ENCODE data around the gene CCDC33. TPM values are rescaled to one million over a fixed set of nuclear protein-coding genes. Genes with fewer than 3 reads are reported as not detected.

Gene CCDC33
- polyA plus RNA-seq, 1 donor = not detected

- no peak for DNase-seq
Measured at GRCh38 chr15:74290645-74291044, 54.5 kb downstream of the CCDC33 start.

GRCh38 chr15:74291101-74292071, 55.3 kb downstream of the CCDC33 start:
- peak; percentile 86 for DNase-seq

DNA sequence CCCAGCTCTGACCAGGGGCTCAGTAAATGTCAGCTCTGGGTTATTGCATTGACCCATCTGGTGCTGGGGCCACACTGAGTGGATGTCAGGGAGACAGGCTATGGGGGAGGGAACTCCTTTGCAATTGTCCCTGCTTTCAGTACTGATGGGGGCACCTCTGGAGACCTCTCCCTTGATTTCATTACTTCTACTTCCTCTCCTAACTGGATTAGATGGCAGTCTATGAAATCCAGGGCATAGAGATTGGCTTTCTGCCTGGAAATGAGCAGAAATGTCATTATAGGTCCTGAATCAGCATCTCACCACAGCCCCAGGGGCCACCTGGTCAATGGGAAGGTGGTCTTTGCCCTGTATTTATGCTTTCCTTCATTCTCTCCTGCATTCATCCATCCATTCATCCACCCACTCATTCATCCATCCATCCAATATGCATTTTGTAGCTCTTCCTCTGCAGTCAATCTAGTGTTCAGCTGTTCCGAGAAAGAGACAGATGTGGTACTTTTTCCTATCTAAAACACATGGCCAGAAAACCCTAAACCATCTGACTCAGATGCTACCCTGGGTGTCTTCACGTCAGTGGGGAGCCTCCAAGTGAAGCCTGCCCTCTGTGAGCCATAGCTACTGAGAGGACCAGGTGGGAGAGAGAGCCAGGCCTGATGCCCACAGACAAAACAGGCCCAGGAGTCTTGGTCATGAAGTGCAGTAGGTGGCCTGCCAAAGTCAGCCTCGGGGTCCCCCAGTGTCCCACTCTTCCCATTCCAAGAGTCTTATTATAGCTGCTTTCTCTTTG, 57.1 kb downstream of the CCDC33 start:
- DNase-seq = no peak

DNA sequence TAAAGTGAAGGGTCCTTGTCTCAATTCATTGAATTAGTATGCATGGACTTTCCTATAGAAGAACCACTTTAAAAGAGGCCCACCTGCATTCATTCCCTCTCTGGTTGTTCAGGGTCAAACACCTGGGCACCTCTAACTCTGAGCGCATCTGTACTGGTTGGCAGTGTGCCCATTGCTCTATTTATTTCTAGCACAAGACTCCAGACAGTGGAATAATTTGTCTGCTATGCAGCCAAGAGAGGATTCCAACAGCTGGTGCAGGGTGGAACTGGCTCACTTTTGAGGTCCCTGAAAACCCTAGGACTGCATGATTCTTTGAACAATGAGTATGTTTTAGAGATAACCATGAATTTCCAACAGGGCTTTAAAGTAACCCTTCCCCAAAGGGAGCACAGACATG, 57.9 kb downstream of the CCDC33 start:
- DNase-seq = no peak

GRCh38 chr15:74295800-74296199, 59.7 kb downstream of the CCDC33 start:
- no peak for DNase-seq

DNA sequence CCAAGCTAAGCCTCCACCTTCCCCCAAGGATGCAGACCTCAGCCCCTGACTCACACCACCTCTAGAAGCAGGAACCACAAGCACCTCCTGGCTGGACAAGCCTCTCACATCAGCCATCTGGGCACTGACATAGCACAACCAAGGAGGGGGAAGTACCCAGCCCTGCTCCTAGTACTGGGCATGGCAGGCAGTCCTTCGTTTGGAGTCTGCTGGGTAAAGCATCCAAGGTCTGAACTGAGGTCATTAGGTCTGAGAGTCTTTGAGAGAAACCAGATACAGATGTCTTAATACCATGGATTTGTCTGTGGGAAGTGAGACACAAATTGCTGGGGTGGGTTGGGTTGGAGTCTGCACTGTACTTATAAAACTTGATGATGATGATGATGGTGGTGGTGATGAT, 61.8 kb downstream of the CCDC33 start:
- DNase-seq = no peak

DNA sequence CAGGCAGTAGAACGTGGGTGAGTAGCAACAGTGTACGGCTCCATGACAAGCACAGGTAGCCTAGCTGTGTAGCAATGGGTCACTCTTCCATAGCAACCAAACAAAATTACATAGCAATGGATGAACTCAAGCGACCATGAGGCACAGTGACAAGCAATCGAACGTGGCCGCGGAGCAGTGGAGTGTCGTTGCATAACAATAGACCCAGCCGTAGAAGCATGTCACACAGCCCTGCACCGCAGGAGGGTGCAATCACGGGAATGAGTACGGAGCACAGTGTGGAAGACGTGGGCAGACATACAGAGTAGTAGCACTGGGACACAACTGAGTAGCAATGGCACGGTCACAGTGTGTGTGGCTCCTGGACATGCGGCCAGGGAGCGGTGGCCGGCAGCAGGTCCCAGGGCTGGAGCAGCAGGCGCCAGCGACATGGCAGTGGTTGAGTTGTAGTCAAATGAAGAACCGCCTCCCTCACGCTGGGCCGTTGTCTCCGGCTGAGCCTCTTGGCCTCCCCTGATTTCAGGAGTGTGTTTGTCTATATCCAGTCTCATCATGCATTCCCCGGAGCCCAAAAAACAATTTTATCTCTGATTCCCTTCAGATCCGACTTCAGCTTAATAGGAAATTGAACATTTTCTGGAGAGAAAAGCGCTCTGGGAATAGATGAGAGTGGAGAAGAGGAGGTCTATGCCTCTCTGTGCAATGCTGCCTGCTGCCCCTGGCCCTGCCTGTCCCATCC, 64.1 kb downstream of the CCDC33 start:
- DNase-seq = no peak

DNA sequence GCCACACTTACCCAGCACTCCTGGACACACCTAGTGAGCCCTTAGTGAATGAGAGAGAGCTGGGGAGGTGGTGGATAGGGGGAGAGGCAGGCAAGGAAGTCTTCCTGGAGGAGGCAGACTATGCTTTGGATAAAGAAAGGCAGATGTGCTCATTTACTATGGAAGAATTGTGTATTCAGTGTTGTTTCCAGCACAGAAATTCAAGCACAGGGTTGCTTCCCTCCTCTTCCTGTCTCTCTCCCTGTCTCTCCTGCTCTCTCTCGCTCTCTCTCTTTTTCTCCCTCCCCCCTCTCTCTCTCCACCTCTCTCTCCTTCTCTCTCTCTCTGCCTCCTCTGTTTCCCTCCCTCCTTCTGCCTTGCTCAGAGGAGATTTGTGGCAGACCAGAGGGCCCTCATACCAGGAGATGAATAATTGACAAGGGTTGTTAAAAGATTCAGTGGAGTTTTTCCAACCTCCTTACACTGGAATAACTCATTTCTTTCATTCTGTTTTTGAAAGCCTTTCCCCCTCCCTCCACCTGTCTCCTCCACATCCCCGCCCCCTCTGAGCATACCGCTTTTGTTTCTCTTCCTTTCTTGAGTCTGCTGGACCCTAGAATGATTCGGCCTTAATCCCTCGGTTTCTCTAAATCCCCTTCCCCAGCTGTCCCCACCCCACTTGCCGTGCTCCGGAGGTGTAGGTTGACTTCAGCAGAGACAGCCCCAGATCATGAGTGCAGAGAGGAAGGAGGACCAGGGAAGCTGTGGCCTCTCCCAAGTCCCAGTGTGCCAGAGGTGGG, 65.6 kb downstream of the CCDC33 start:
- DNase-seq = no peak

DNA sequence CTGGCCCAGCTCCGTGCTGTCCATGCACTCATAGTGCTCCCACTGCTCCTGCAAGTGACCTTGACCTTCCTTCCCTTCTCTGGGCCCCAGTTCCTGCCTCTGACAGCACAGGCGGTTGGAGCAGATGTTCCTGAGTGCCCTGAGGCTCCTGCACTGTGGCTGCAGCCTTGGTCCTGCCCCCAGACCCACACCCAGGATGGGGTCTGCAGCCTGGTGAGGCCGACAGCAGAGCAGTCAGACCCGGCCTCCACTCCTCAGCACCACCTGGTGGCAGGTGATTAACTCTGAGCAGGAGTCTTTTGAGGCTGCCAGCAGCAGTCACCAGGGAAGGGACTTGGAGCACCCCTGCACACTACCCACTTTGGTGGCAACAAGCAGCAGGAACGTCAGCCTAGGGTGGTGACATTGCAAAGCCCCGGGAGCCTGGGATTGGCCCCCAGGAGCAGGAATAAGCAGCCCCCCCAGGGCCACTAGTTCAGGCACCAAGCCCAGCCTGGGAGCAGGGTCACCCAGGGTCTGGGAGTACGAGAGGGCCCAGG, 66.8 kb downstream of the CCDC33 start:
- no peak for DNase-seq

DNA sequence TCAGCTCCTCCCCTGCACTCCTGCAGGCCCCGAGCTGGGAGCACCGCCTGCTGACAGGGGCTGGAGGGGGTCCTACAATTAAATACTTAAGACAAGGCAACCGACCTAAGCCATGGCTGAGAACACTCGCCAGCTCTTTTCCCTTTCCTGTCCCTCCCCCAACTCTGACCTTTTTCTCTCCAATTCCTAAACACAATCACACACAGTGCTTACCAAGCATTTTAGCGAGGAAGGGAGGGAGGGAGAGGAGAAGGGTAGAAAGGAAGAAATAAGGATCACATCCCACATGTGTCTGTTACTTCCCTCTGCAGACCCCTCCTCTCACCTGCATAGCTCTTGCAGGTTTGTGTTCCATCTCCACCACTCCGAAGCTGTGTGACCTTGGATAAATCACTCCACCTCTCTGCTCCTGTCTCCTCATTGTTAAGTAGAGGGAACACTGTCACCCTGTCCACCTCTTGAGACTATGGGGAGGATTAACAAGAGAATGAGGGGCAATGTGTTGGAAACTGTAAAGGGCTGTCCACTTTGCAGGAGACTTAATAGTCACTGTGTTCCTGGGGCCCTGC, 67.7 kb downstream of the CCDC33 start:
- no peak for DNase-seq

GRCh38 chr15:74304431-74304830, 68.3 kb downstream of the CCDC33 start:
- no peak for DNase-seq

- DNase-seq = no peak
Measured at GRCh38 chr15:74305687-74306086, 69.6 kb downstream of the CCDC33 start.

- no peak for DNase-seq
Measured at GRCh38 chr15:74306781-74307217, 70.7 kb downstream of the CCDC33 start.

DNA sequence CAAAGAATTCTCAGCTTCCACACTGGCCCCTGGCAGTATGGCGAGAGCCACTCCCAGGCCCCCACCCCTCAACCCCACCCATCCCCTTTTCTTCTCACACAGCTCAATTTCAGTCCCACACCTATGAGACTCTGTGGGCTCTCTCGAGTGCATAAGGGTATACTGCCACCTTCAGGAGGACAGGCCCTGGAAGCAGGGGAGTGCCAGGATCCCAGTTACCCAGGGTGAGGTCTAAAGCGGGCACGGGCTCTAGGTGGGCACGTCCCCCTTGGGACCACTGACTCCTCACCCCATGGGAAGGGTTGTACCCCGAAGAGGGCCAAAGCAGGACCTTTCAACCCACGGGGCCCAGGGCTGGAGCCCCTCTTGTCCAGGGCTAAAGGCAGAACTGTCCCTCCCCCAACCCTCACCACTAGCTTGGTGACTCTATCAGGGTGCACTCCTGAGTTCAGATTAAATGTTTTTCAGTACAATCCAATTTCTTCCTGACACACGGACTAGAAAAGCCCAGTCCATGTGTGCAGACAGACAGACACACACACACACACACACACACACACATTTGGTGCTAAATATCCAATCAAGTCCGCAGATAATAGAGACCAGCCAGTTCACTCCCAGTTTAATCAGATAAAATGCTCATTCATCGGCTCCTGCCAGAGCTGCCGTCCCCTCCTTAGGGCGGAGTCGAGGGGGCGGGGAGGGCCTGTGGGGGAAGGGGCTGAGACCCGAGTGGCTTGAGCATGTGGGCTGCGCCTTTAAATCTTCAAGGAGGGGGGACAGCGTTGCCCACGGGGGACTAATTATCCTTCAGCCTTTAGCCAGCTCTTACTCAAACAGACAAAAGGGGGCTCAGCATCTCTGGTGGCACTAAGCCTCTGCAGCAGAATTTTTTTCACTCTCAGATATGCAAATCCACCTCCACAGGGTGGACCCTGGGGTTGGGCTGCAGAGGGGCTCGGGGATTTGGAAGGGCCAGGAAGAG, 72.0 kb downstream of the CCDC33 start:
- no peak for DNase-seq

GRCh38 chr15:74311734-74312444, 75.8 kb downstream of the CCDC33 start:
- DNase-seq = no peak

- DNase-seq = no peak
Measured at GRCh38 chr15:74312445-74313007, 76.4 kb downstream of the CCDC33 start.

DNA sequence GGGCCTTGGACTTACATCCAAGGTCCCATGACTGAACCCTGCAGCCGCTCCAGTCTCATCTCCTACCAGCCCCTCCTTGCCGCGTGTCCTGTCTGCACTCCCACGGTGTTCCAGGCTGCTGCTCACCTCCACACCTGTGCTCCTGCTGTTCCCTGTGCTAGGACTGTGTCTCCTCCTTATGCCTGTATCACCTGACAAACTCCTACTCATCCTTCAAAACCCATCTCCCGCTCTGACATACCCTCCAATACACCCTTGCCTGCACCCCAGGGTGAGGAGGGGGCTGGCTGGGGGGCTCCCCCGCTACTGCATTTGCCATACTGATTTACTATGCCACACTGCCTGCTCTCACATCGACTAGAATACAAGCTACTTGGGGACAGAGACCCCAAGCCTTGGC, 77.8 kb downstream of the CCDC33 start:
- no peak for DNase-seq

DNA sequence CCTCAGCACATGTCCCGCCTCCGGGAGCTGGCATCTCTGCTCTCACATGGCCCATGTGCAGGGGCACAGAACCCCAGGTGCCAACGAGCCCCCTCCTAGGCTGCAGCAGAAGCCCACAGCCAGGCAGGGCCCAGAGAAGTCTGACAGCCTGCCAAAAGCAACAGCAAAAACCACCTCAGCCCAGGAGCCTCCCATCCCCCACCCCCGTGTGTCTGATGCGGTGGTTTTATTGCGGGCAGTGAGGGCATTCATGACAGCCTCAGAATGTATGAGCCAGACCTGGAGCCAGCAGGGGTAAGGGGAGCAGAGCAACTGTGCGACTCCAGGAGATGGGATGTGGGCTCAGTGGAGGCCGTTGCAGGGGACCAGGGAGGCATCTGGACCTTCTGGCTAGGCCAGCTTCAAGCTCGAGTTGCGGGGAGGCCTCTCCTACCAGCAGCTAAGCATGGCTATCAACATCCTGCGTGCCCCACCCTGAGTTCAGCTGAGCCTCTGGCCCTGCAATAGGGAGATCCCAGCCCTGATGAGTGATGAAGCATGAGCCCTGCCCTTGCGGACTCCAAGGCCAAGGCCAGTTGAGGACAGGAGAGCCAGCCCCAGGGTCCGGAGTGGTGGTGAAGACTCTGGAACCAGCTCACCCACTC, 78.8 kb downstream of the CCDC33 start:
- no peak for DNase-seq

DNA sequence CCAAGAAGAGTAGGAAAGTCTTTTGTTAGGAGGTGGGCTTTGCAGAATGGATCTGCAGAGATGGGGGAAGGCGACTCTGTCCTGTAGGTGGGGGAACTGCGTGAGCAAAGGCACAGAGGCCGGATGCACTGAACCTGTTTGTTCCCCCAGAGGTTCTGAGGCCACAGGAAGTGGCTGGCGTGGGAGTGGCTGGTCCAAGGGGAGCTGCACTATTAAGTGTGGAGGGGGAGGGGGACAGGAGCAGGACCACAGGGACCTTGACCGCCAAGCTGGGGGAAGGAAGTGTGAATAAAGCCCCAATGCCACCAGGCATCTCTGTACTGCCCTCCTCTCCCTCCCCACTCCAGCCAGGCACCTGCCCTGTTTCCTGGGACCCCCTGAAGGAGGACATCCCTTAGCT, 79.5 kb downstream of the CCDC33 start:
- DNase-seq = no peak
